ENCODE results near the gene CX3CR1. TPM values are rescaled to one million over a fixed set of nuclear protein-coding genes. Genes with fewer than 3 reads are reported as not detected.
A peak's percentile ranks its signal among the peaks of the same experiment; 100 is the strongest.

CX3CR1 gene
- total RNA-seq, 4 donors from 2014 or later: 0.19 to 0.63 TPM; not detected in 2

GRCh38 chr3:39291903-39292329 is 12.1 kb upstream of the CX3CR1 start:
- TF ChIP-seq, protein P1, sequence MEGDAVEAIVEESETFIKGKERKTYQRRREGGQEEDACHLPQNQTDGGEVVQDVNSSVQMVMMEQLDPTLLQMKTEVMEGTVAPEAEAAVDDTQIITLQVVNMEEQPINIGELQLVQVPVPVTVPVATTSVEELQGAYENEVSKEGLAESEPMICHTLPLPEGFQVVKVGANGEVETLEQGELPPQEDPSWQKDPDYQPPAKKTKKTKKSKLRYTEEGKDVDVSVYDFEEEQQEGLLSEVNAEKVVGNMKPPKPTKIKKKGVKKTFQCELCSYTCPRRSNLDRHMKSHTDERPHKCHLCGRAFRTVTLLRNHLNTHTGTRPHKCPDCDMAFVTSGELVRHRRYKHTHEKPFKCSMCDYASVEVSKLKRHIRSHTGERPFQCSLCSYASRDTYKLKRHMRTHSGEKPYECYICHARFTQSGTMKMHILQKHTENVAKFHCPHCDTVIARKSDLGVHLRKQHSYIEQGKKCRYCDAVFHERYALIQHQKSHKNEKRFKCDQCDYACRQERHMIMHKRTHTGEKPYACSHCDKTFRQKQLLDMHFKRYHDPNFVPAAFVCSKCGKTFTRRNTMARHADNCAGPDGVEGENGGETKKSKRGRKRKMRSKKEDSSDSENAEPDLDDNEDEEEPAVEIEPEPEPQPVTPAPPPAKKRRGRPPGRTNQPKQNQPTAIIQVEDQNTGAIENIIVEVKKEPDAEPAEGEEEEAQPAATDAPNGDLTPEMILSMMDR (IDR thresholded peaks at IDR 0.05): peak in 2 of 3 donors; percentile 87 to 91
- peak; percentile 72 for DNase-seq (ENCODE audit: low spot score)
- no peak for ATAC-seq (ENCODE audit: low FRiP score)

GRCh38 chr3:39290255-39290654 is 10.4 kb upstream of the CX3CR1 start:
- no peak for DNase-seq (ENCODE audit: low spot score)
- ATAC-seq (ENCODE audit: low FRiP score): no peak
- TF ChIP-seq, protein P1 (IDR thresholded peaks at IDR 0.05): no peak

GRCh38 chr3:39289107-39289506 is 9.3 kb upstream of the CX3CR1 start:
- no peak for DNase-seq (ENCODE audit: low spot score)
- TF ChIP-seq, protein P1 (IDR thresholded peaks at IDR 0.05): no peak

GRCh38 chr3:39288300-39288808 is 8.5 kb upstream of the CX3CR1 start:
- TF ChIP-seq, protein P1 (IDR thresholded peaks at IDR 0.05): peak in 2 of 3 donors; percentile 63 to 82
- ATAC-seq (ENCODE audit: low FRiP score) (peak; percentile 94), DNase-seq (ENCODE audit: low spot score) (peak; percentile 41)

More at GRCh38 chr3:39289107-39289506, 9.3 kb upstream of the CX3CR1 start:
- ATAC-seq (ENCODE audit: low FRiP score): no peak

- TF ChIP-seq, protein P1 (IDR thresholded peaks at IDR 0.05): no peak
- ATAC-seq (ENCODE audit: low FRiP score) (no peak), DNase-seq (ENCODE audit: low spot score) (no peak)
These were observed 7.7 kb upstream of the CX3CR1 start for GRCh38 chr3:39287216-39288164.

- no peak for ATAC-seq (ENCODE audit: low FRiP score)
- TF ChIP-seq, protein P1 (IDR thresholded peaks at IDR 0.05): no peak
- DNase-seq (ENCODE audit: low spot score): no peak
These were observed 6.9 kb upstream of the CX3CR1 start for GRCh38 chr3:39286771-39287170.
